GM23338 (cell line): Measurements from ENCODE around the gene TMEM138. TPM values are rescaled to one million over a fixed set of nuclear protein-coding genes. Genes with fewer than 3 reads are reported as not detected.

Source experiments
- ATAC-seq: fragments of 200-7000 bp; cut with Tn5 transposase; 3 replicates; pipeline ENCODE4 v1.9.1; 2020
- DNase-seq: peaks from one replicate; pipeline ENCODE4 v3.0.0-alpha.2; 2015; ENCODE audit warnings: low spot score
- H2AFZ ChIP-seq: fragments of 200-600 bp; sonication (generic); 2 replicates; pipeline ENCODE4 v1.8.0; 2016; ENCODE audit warnings: antibody characterized with exemption, mild to moderate bottlenecking, moderate library complexity
- H3F3A ChIP-seq: fragments of 200-600 bp; sonication (generic); replicated peaks from 2 replicates; pipeline ENCODE4 v1.8.0; 2017; ENCODE audit warnings: antibody characterized with exemption, mixed run types, low read depth
- H3K27ac ChIP-seq: fragments of 200-600 bp; sonication (generic); 2 replicates; pipeline ENCODE4 v1.6.1; 2016; ENCODE audit warnings: low read depth
- H3K27me3 ChIP-seq: fragments of 200-600 bp; sonication (generic); 2 replicates; pipeline ENCODE4 v1.8.0; 2016; ENCODE audit warnings: mild to moderate bottlenecking, mixed run types, moderate library complexity; ENCODE audit not compliant: insufficient read depth
- H3K36me3 ChIP-seq: fragments of 200-600 bp; sonication (generic); 2 replicates; pipeline ENCODE4 v1.8.0; 2016; ENCODE audit warnings: mild to moderate bottlenecking; ENCODE audit not compliant: insufficient read depth
- H3K4me1 ChIP-seq: fragments of 200-600 bp; sonication (generic); 2 replicates; pipeline ENCODE4 v1.8.0; 2016; ENCODE audit warnings: mild to moderate bottlenecking, moderate library complexity; ENCODE audit not compliant: insufficient read depth
- H3K4me2 ChIP-seq: fragments of 200-600 bp; sonication (generic); 2 replicates; pipeline ENCODE4 v1.7.1; 2017; ENCODE audit warnings: mixed run types
- H3K4me3 ChIP-seq: fragments of 200-600 bp; sonication (generic); 2 replicates; pipeline ENCODE4 v1.6.1; 2016; ENCODE audit warnings: mixed run types
- H3K79me2 ChIP-seq: fragments of 200-600 bp; sonication (generic); replicated peaks from 2 replicates; pipeline ENCODE4 v1.8.0; 2017; ENCODE audit warnings: mild to moderate bottlenecking; ENCODE audit not compliant: insufficient read depth
- H3K9me2 ChIP-seq: fragments of 200-600 bp; sonication (generic); 2 replicates; pipeline ENCODE4 v1.8.0; 2017; ENCODE audit not compliant: insufficient read depth
- H4K20me1 ChIP-seq: fragments of 200-600 bp; sonication (generic); replicated peaks from 2 replicates; pipeline ENCODE4 v1.8.0; 2017; ENCODE audit warnings: mild to moderate bottlenecking; ENCODE audit not compliant: insufficient read depth
- H3K27ac Mint-ChIP-seq: 2 replicates; pipeline ENCODE4 v1.8.0; 2020; ENCODE audit warnings: inconsistent platforms, mild to moderate bottlenecking, moderate library complexity, mixed read lengths
- H3K27me3 Mint-ChIP-seq: 3 replicates; pipeline ENCODE4 v1.8.0; 2022; ENCODE audit warnings: low read depth, mild to moderate bottlenecking, moderate library complexity, mixed read lengths, inconsistent platforms; ENCODE audit not compliant: insufficient read depth, poor library complexity
- H3K36me3 Mint-ChIP-seq: 3 replicates; pipeline ENCODE4 v1.8.0; 2021; ENCODE audit warnings: low read depth, mild to moderate bottlenecking, inconsistent platforms, moderate library complexity, mixed read lengths
- H3K4me1 Mint-ChIP-seq: 3 replicates; pipeline ENCODE4 v1.8.0; 2020; ENCODE audit warnings: mild to moderate bottlenecking, inconsistent platforms, mixed read lengths
- H3K4me3 Mint-ChIP-seq: 3 replicates; pipeline ENCODE4 v1.8.0; 2021; ENCODE audit warnings: moderate library complexity, mild to moderate bottlenecking, inconsistent platforms, mixed read lengths
- H3K9me3 Mint-ChIP-seq: 3 replicates; pipeline ENCODE4 v1.8.0; 2020; ENCODE audit warnings: moderate library complexity, mild to moderate bottlenecking, inconsistent platforms, mixed read lengths
- CREB1 ChIP-seq: fragments of 250-450 bp; sonication (Bioruptor Pico); IDR thresholded peaks from 2 replicates; pipeline ENCODE4 v1.5.0; 2020; ENCODE audit warnings: low read depth, mild to moderate bottlenecking, moderate library complexity
- EZH2phosphoT487 ChIP-seq: fragments of 200-600 bp; sonication (generic); IDR thresholded peaks from one replicate; pipeline ENCODE4 v1.8.1; 2018; ENCODE audit warnings: antibody characterized with exemption; ENCODE audit not compliant: unreplicated experiment
- JUNB ChIP-seq: IDR thresholded peaks from one replicate; pipeline ENCODE4 v1.6.1; 2016; ENCODE audit warnings: antibody characterized with exemption; ENCODE audit not compliant: unreplicated experiment
- POLR2AphosphoS5 ChIP-seq: IDR thresholded peaks from 2 replicates; pipeline ENCODE4 v1.6.1; 2016; ENCODE audit warnings: antibody characterized with exemption, low read depth
- ZNF114 ChIP-seq: fragments of 250-450 bp; sonication (Bioruptor Pico); IDR thresholded peaks from 2 replicates; pipeline ENCODE4 v1.5.0; 2020; ENCODE audit warnings: mild to moderate bottlenecking, moderate library complexity
- polyA plus RNA-seq: library from polyadenylated mRNA; unstranded; fragments of >200 nt; fragmentation: Nextera tagmentation; extraction: Ambion mirVana; gene quantifications from 2 replicates; pipeline ENCODE4 v1.2.1, GENCODE V29; 2016
- total RNA-seq: library from RNA; depleted of rRNA; stranded (reverse); fragments of >200 nt; shearing (Covaris generic); gene quantifications from 2 replicates; pipeline ENCODE4 v1.2.3, GENCODE V29; 2014
- TF ChIP-seq, protein P1 (sequence below), 2 experiments: fragments of 200-600 bp in 1 of 2; sonication (generic) in 1 of 2; conservative IDR thresholded peaks; 2 replicates each; pipeline versions ENCODE4 v1.5.1 to v1.6.1; 2016 to 2017; ENCODE audit warnings: antibody characterized with exemption in 2 of 2, low read depth in 2 of 2, mild to moderate bottlenecking in 2 of 2, moderate library complexity in 1 of 2
- TF ChIP-seq, protein P2 (sequence below): IDR thresholded peaks from 2 replicates; pipeline ENCODE4 v1.6.1; 2016; ENCODE audit warnings: antibody characterized with exemption
- TF ChIP-seq, protein P3 (sequence below): fragments of 250-450 bp; sonication (Bioruptor Pico); IDR thresholded peaks from 2 replicates; pipeline ENCODE4 v1.5.0; 2020; ENCODE audit warnings: mild to moderate bottlenecking, moderate library complexity

TMEM138 gene
- total and polyA plus RNA-seq, 2 experiments from 2014 or later, result 30.2 to 32.1 TPM

DNA sequence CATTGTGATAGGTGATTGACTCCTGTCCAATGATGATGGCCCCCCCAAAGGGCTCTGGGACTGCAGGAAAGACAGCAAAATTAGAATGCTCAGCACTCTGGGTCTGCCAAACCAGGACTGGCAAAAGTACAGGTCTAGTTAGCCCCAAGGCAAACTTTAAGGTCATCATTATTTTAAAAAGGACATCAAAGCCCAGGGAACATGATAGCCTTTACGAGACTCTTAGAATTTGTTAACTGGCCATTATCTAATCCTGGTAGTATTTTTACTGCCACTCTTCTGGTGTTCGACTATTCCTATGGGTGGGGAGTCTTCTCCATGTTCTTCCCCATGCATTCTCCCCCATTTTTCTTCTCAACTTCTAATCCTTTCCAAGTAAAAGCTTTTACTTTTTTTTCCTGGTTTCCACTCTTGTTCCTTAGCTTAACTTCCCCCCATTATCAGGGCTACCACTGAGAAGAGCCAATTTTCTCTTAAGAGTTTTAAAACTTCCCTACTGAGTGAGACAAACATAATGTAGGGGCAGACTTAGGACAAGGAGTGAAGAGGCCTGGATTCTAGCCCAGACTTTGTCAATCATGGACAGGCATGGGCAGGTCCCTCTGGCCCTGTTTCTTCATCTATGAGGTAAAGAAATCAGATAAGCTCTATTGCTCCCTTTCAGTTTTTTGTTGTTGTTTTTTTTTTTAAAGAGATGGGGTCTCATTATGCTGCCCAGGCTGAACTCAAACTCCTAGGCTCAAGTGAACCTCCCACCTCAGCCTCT is 36.3 kb upstream of the TMEM138 start:
- Histone ChIP-seq H3K4me3 (no peak overlapping the region), H3K9me2 (no peaks in the 10 kb centered on the region), H3K79me2 (peaks cover 56% of the 10 kb centered on the region), H3K27me3 (no peaks in the 10 kb centered on the region), H4K20me1 (peaks cover 33% of the 10 kb centered on the region), H3K4me2 (no peak overlapping the region), H3K4me1 (no peaks in the 10 kb centered on the region), H2AFZ (no peak overlapping the region), H3K27ac (no peak overlapping the region), H3K36me3 (peaks cover 82% of the 10 kb centered on the region), H3F3A (peaks cover 11% of the 10 kb centered on the region; the same call in 1 of the 2 replicates)
- DNase-seq (no peak), ATAC-seq (no peak)
- Mint-ChIP-seq H3K27me3 (no peaks in the 10 kb centered on the region), H3K36me3 (peaks cover 83% of the 10 kb centered on the region), H3K9me3 (no peaks in the 10 kb centered on the region; the same call in 2 of the 3 replicates), H3K4me3 (no peak overlapping the region), H3K4me1 (peaks cover 2% of the 10 kb centered on the region; the same call in 1 of the 3 replicates), H3K27ac (0 out of 2 replicates have a peak overlapping the region, but pooled peaks have one; percentile 19)
- TF ChIP-seq, protein P1, sequence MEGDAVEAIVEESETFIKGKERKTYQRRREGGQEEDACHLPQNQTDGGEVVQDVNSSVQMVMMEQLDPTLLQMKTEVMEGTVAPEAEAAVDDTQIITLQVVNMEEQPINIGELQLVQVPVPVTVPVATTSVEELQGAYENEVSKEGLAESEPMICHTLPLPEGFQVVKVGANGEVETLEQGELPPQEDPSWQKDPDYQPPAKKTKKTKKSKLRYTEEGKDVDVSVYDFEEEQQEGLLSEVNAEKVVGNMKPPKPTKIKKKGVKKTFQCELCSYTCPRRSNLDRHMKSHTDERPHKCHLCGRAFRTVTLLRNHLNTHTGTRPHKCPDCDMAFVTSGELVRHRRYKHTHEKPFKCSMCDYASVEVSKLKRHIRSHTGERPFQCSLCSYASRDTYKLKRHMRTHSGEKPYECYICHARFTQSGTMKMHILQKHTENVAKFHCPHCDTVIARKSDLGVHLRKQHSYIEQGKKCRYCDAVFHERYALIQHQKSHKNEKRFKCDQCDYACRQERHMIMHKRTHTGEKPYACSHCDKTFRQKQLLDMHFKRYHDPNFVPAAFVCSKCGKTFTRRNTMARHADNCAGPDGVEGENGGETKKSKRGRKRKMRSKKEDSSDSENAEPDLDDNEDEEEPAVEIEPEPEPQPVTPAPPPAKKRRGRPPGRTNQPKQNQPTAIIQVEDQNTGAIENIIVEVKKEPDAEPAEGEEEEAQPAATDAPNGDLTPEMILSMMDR (conservative IDR thresholded peaks at IDR 0.05; ENCODE audit: low read depth in 2 of 2), result no peak
- TF ChIP-seq, protein P2, sequence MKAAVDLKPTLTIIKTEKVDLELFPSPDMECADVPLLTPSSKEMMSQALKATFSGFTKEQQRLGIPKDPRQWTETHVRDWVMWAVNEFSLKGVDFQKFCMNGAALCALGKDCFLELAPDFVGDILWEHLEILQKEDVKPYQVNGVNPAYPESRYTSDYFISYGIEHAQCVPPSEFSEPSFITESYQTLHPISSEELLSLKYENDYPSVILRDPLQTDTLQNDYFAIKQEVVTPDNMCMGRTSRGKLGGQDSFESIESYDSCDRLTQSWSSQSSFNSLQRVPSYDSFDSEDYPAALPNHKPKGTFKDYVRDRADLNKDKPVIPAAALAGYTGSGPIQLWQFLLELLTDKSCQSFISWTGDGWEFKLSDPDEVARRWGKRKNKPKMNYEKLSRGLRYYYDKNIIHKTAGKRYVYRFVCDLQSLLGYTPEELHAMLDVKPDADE, result no peak
- TF ChIP-seq JUNB (no peak), EZH2phosphoT487 (no peak), ZNF114 (no peak), CREB1 (CRISPR knock-in tag) (no peak), POLR2AphosphoS5 (no peak)
- TF ChIP-seq, protein P3, sequence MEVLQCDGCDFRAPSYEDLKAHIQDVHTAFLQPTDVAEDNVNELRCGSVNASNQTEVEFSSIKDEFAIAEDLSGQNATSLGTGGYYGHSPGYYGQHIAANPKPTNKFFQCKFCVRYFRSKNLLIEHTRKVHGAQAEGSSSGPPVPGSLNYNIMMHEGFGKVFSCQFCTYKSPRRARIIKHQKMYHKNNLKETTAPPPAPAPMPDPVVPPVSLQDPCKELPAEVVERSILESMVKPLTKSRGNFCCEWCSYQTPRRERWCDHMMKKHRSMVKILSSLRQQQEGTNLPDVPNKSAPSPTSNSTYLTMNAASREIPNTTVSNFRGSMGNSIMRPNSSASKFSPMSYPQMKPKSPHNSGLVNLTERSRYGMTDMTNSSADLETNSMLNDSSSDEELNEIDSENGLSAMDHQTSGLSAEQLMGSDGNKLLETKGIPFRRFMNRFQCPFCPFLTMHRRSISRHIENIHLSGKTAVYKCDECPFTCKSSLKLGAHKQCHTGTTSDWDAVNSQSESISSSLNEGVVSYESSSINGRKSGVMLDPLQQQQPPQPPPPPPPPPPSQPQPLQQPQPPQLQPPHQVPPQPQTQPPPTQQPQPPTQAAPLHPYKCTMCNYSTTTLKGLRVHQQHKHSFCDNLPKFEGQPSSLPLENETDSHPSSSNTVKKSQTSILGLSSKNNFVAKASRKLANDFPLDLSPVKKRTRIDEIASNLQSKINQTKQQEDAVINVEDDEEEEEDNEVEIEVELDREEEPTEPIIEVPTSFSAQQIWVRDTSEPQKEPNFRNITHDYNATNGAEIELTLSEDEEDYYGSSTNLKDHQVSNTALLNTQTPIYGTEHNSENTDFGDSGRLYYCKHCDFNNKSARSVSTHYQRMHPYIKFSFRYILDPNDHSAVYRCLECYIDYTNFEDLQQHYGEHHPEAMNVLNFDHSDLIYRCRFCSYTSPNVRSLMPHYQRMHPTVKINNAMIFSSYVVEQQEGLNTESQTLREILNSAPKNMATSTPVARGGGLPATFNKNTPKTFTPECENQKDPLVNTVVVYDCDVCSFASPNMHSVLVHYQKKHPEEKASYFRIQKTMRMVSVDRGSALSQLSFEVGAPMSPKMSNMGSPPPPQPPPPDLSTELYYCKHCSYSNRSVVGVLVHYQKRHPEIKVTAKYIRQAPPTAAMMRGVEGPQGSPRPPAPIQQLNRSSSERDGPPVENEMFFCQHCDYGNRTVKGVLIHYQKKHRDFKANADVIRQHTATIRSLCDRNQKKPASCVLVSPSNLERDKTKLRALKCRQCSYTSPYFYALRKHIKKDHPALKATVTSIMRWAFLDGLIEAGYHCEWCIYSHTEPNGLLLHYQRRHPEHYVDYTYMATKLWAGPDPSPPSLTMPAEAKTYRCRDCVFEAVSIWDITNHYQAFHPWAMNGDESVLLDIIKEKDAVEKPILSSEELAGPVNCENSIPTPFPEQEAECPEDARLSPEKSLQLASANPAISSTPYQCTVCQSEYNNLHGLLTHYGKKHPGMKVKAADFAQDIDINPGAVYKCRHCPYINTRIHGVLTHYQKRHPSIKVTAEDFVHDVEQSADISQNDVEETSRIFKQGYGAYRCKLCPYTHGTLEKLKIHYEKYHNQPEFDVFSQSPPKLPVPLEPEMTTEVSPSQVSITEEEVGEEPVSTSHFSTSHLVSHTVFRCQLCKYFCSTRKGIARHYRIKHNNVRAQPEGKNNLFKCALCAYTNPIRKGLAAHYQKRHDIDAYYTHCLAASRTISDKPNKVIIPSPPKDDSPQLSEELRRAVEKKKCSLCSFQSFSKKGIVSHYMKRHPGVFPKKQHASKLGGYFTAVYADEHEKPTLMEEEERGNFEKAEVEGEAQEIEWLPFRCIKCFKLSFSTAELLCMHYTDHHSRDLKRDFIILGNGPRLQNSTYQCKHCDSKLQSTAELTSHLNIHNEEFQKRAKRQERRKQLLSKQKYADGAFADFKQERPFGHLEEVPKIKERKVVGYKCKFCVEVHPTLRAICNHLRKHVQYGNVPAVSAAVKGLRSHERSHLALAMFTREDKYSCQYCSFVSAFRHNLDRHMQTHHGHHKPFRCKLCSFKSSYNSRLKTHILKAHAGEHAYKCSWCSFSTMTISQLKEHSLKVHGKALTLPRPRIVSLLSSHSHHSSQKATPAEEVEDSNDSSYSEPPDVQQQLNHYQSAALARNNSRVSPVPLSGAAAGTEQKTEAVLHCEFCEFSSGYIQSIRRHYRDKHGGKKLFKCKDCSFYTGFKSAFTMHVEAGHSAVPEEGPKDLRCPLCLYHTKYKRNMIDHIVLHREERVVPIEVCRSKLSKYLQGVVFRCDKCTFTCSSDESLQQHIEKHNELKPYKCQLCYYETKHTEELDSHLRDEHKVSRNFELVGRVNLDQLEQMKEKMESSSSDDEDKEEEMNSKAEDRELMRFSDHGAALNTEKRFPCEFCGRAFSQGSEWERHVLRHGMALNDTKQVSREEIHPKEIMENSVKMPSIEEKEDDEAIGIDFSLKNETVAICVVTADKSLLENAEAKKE (CRISPR knock-in tag), result no peak
